ENCODE measurements around the gene CDKAL1.

CDKAL1 gene

DNA sequence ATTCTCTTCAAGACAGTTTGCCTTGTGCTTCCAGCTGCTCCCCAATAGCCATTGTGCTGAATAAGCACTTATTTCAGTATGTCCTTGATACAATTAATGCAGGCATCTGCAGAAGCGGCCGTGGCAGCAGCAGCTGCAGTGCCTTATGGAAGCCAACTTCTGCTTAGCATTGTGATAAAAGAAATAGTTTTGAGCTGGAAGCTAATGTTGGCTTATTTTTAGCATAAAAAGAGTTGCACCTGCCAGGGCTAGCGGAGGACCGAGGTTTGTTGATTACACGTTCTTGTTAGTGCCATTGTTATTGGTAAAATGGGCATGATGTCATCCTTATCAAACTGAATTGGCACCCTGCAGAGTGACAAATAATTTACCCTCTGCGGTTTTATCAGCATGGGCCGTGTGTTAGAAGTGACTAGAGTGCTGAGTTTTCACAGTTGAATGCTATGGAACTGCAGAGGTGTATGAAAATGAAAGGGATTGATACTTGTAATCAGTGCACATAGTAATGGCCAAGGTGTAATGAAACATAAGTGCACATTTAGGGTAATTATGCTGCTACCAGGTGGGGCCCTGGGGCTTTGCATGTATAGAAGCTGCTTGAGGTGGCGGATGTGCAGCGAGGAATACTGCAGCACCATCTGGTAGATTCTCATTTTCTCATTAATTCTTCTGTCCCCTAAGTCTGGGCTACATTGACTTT lies 334.3 kb downstream of the CDKAL1 start:
- DNase-seq (ENCODE audit: low spot score), result no peak
- no peak for TF ChIP-seq CTCF (IDR thresholded peaks at IDR 0.05; ENCODE audit: borderline replicate concordance, control extremely low read depth, extremely low read depth, insufficient read depth, missing control alignments)
- in situ Hi-C loops (cut with MboI; ENCODE audit: low sequenced_read_pairs, unreplicated experiment), result loop anchor here (25.0 kb wide), 1 partner anchor 719 kb away; the partner anchor contains the start of gene SOX4

DNA sequence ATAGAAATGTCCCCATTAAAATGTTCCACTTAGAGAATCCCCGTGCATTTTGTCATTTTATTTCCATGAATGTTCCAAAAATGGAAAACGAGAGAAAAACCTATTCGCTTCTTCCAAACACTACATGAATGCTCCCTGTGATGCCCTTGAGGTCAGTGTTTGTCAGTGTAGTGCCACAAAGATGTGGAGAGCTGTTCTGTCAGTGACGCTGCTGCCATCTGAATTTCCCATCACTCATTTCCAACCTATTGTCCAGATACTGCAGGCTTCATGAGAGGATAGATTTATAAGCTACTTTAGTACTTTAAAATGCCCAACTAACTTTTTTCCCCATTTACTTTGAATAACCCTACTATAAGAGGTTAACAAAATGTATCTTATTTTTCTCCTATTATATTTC lies 335.8 kb downstream of the CDKAL1 start:
- no peak for TF ChIP-seq CTCF (IDR thresholded peaks at IDR 0.05; ENCODE audit: borderline replicate concordance, control extremely low read depth, extremely low read depth, insufficient read depth, missing control alignments)
- in situ Hi-C loops (cut with MboI; ENCODE audit: low sequenced_read_pairs, unreplicated experiment), result loop anchor here (25.0 kb wide), 1 partner anchor 717 kb away; the partner anchor contains the start of gene SOX4
- DNase-seq (ENCODE audit: low spot score), result no peak

DNA sequence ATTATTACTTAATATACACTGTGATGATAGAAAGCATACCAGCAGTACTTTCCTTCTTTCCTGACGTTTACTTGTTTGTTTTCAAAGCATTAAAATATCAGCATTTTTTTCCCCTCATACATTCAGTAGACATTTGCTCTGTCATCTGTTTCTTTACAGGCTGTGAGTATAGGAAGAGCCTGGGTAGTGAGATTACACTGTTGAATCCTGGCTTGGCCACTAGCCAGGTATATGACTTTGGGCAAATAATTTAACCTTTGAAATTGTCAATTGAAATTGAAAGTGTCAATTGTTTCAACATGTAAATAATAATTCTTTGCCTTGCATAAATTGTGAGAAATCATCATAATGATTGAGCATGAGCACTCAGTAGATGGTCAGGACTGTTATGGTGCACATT lies 336.2 kb downstream of the CDKAL1 start:
- TF ChIP-seq CTCF (IDR thresholded peaks at IDR 0.05; ENCODE audit: borderline replicate concordance, control extremely low read depth, extremely low read depth, insufficient read depth, missing control alignments), result no peak
- in situ Hi-C loops (cut with MboI; ENCODE audit: low sequenced_read_pairs, unreplicated experiment), result loop anchor here (25.0 kb wide), 1 partner anchor 717 kb away; the partner anchor contains the start of gene SOX4

GRCh38 chr6:20873425-20874190 lies 339.4 kb downstream of the CDKAL1 start:
- no peak for DNase-seq (ENCODE audit: low spot score)
- in situ Hi-C loops (cut with MboI; ENCODE audit: low sequenced_read_pairs, unreplicated experiment), result loop anchor here (25.0 kb wide), 1 partner anchor 714 kb away; the partner anchor contains the start of gene SOX4
- no peak for TF ChIP-seq CTCF (IDR thresholded peaks at IDR 0.05; ENCODE audit: borderline replicate concordance, control extremely low read depth, extremely low read depth, insufficient read depth, missing control alignments)

More for the DNA sequence above, 336.2 kb downstream of the CDKAL1 start:
- DNase-seq (ENCODE audit: low spot score), result no peak

- in situ Hi-C loops (cut with MboI; ENCODE audit: low sequenced_read_pairs, unreplicated experiment), result no loop called here
- TF ChIP-seq CTCF (IDR thresholded peaks at IDR 0.05; ENCODE audit: borderline replicate concordance, control extremely low read depth, extremely low read depth, insufficient read depth, missing control alignments), result peak; percentile 31
- peak; percentile 34 for DNase-seq (ENCODE audit: low spot score)
Measured at GRCh38 chr6:20875369-20875963, 341.2 kb downstream of the CDKAL1 start.

GRCh38 chr6:20876036-20876435 lies 341.8 kb downstream of the CDKAL1 start:
- in situ Hi-C loops (cut with MboI; ENCODE audit: low sequenced_read_pairs, unreplicated experiment), result no loop called here
- no peak for DNase-seq (ENCODE audit: low spot score)
- no peak for TF ChIP-seq CTCF (IDR thresholded peaks at IDR 0.05; ENCODE audit: borderline replicate concordance, control extremely low read depth, extremely low read depth, insufficient read depth, missing control alignments)
